Suppressor macrophage (primary cell): ENCODE measurements around the gene SRSF3.
"Not testable (repeated sequence)": the region's sequence is repeated elsewhere in the genome, so short reads cannot be mapped to it uniquely, and the experiment has no call there.

ENCODE experiments used
- DNase-seq, 4 experiments: peaks; one replicate each; pipeline ENCODE4 v3.0.0-alpha.2; 2020 to 2022

Gene SRSF3

DNA sequence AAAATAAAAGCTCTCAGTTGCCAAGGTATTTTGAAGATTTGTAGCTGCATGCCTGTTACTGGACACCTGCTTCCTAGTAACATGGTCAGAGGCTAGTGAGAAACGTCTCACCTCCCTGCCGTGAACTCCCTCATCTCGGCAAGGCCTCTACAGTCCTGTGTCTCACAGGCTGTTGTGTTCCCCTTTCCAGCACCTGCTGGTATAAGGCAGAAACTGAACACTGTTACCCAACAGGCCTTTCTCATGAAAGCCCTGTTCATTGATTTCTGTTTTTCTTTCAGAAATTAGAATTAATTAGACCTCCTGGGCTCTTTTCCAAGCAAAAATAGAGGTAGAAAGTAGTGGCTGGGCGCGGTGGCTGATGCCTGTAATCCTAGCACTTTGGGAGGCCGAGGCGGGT is 17.6 kb upstream of the SRSF3 start:
- peak in 3 of 4 experiments; percentile 34 to 45 (median 40) for DNase-seq

DNA sequence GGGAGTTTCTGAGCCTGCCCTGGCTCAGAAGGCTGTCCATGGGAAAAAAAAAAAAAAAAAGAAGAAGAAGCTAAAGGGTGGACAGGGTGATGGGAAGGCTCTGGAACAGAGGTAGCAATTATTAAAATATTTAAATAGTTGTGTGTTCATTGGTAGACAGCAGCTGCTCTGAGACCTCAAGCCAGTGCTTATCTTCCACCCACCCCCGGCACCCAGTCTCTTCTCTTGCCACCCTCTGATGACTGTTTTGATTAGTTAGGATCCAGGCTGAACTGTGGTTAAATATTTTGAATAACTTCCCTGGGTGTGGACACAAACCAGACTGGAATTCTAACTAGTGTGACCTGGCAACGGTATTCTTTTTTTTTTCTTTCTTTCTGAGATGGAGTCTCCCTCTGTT is 16.9 kb upstream of the SRSF3 start:
- DNase-seq: no peak

DNA sequence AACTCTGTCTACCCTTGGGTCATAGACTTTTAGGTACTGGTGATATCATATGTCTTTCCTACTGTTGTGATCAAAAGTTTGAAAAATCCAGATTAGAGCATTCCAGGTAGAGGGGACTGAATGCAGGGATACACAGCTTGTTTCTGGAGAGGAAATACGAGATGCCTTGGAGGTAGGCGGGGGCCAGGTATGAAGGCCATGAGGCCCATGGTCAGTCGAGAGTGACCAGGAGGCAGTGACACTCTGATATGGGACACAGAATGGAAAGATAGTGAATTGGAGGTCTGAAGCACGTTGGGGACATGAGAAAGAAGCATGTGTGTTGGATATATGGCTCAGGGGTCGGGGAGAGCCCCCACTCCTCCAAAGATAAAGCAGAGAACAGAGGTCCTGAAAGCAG is 16.1 kb upstream of the SRSF3 start:
- DNase-seq: no peak

DNA sequence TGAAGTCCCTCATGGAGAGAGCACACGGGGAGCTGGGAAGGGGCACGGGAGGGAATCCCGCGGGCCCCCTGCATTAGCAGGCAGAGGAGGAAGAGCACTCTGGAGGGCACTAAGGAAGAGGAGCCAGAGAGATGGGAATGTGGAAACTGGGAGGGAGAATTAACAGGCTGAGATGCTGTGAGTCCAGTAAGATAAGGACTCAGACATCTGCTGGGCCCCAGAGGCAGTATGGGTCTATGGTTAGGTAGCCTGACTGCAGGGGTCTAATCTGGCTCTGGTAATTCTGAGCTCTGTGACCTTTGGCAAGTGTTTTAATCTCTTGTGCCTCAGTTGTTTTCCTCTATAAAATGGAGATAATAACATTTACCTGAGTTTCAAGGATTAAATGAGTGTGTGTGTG is 15.7 kb upstream of the SRSF3 start:
- DNase-seq: no peak

DNA sequence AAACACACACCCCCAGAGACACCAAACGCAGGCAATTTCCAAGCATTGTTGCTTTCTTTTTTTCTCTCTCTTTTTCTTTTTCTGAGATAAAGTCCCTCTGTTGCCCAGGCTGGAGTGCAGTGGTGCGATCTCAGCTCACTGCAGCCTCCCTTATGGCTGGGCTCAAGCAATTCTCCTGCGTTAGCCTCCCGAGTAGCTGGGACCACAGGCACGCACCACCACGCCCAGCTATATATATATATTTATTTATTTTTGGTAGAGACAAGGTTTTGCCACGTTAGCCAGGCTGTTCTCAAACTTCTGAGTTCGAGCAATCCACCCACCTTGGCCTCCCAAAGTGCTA is 14.0 kb upstream of the SRSF3 start:
- DNase-seq: no peak

DNA sequence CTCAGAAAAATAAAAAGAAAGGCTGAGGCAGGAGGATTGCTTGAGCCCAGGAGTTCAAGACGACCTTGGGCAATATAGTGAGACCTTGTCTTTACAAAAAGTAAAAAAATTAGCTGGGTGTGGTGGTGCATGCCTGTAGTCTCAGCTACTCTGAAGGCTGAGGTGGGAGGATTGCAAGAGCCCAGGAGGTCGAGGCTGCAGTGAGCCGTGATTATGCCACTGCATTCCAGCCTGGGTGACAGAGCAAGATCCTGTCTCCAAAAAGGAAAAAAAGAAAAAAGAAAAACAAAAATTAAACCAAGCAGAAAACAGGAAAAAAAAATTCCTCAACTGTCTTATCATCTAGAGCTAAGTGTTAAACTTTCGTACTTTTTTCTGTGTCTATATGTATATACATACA is 12.4 kb upstream of the SRSF3 start:
- no peak for DNase-seq

DNA sequence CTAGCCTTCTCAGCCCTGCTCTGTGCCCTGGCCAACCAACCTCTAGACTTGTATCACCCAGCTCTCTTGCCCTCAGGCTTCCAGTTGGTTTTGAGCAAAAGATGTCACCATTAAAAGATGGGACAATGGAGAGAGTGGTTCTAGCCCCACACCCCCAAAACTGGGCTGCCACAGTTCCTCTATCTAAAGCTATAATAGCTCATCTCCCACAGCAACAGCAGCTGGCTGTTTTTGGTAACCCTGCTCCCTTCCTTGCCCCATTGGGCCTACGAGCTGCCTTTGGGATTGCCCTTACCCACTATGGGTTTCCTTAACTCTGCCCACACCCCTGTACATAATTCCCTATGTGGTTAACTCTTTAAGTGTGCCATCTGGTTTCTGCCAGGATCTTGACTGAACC is 7.6 kb upstream of the SRSF3 start:
- DNase-seq: no peak

DNA sequence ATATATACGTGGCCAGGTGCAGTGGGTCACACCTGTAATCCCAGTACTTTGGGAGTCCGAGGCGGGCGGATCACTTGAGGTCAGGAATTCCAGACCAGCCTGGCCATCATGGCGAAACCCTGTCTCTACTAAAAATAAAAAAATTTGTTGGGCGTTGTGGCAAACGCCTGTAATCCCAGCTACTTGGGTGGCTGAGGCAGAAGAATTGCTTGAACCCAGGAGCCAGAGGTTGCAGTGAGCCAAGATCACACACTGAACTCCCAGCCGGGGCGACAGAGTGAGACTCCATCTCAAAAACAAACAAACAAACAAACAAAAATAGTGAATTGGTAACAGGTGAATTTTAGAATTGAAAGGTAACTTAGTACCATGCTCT is 5.1 kb upstream of the SRSF3 start:
- DNase-seq: not testable (repeated sequence)

DNA sequence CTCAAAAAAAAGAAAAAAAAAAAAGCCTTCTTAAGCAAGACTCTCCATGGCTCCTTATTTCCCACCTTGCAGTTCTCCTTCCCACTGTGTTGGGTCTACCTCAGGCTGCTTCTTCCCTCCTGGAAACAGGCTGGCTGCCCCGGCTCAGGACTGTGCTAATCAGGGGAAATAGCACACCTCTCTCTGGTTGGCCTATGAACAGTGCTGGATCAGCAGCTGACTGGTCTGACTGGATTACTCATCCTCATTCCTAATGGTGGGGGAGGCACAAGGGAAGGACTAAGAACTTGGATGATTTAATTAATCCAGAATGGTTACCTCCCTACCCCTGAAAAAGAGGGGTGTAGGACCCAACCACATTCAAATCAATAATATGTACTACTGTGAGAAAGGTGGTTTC is 3.9 kb upstream of the SRSF3 start:
- DNase-seq: peak in 3 of 4 experiments; percentile 51 to 60 (median 56)

DNA sequence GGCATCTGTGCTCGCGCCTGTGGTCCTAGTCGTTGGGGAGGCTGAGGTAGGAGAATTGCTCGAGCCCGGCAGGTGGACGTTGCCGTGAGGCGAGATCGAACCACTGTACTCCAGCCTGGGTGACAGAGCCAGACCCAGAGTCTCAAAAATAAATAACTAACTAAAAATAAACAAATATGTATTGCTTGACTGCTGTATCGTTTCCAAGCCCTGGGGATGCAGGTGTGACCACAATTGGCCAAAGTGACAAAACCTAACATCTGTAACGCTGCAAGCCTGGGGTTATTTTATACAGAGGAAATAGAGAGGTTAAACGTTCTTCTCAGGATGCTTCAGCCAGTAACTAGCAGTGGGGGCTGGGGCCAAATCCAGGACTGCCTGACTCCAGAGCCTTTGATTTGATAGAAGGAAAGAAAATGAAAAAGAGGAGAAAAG is 1.9 kb upstream of the SRSF3 start:
- no peak for DNase-seq

DNA sequence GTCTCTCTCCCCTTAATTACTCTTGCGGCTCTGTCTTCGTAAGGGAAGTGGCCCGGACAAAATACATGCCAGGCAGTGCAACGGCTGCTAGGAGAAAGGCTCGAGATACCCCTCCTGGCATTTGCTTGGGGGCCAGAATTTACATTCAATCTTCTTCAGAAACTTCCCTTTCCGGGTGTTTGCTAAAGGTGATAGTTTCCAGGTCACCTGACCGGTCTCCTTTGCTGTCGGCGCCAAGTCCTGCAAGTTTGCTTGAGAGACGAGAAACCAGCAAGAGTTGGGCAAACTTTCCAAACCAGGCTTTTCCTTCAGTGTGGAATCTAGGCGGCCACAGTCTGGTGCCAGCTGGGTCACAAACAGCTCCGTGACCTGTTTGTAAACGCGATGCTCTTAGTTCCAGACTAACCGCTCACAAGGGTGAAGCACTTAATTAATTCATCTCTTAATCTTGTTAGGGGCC is 563 bp upstream of the SRSF3 start:
- peak; percentile 61 to 70 (median 66) for DNase-seq

DNA sequence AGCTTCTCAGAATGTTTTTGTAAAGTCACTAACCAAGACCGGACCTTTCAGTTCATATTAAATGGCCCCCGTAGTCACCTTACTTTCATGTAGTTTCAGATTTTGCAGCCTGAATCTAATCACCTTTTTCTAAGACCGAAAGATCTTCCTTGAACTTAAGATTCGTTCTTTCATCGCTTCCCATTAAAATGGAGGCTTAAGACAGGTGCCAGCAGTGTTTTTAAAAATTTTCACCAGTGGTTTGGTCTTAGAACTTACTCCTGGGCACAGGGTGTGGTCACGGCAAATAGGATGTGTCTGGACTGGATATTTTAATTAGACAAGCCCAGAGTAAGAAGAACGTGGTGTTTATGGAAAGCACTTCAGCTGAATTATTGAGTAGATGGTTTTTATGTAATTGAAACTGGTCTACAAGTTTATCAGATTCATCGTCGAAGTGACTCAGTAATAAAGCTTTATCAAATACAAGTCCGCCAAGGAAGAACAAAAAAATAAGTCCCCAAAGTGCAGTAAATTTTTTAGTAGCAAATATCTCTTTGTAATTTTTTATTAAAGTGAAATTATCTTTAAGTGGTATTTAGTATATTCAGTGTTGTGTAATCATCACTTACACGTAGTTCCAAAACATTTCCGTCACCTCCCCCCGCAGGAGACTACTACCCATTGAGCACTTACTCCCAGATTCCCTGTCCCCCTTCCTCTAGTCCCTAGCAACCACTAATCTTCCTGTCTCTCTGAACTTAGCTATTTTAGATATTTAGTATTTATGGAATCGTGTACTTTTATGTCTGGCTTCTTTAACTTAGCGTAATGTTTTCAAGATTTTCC is 868 bp downstream of the SRSF3 start:
- DNase-seq: peak; percentile 51 to 64 (median 60)

DNA sequence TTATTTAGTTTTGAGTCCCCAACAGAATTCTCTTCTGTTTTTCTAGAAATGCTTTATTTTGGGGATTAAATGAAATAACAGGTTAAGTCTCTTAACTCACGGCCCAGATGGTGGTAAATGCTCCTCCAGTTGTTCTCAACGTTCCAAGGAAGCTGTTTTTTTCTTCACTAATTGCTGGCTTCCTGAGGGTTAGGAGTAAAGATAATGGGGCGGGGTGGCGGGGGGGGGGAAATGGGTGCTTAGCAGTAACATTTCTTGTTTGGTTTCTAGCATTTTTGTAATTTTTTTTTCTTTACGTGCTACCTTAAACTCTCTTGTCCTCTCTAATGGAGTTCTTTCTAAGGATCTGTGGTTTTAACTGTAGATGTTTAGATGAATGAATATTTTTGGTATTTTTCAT is 2.2 kb downstream of the SRSF3 start:
- DNase-seq: no peak

DNA sequence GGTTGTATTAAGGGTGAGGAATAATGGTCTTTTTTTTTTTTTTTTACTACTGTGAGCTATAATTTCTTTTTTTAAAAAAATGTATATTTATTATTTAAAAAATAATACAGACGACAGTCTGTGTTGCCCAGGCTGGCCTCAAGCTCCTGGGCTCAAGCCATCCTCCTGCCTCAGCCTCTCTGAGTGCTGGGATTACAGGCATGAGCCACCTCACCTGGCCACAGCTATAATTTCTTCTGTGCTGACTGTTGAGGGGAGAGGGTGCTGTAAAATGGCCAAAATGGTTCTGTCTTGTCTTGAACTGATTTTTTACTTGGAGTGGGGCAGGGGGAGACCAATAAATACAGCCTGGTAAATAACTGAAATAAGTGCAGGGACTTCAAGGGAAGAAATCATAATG is 3.6 kb downstream of the SRSF3 start:
- DNase-seq: no peak

DNA sequence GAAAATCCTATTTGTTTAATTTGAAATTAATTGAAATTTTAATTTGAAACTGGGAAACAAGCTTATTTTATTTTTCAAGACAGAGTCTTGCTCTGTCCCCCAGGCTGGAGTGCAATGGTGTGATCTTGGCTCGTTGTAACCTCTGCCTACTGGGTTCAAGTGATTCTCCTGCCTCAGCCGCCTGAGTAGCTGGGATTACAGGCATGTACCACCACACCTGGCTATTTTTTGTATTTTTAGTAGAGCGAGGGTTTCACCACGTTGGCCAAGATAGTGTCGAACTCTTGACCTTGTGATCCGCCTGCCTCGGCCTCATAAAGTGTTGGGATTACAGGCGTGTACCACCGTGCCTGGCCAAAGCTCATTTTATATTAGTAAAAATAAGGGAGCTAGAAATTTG is 4.2 kb downstream of the SRSF3 start:
- no peak for DNase-seq

DNA sequence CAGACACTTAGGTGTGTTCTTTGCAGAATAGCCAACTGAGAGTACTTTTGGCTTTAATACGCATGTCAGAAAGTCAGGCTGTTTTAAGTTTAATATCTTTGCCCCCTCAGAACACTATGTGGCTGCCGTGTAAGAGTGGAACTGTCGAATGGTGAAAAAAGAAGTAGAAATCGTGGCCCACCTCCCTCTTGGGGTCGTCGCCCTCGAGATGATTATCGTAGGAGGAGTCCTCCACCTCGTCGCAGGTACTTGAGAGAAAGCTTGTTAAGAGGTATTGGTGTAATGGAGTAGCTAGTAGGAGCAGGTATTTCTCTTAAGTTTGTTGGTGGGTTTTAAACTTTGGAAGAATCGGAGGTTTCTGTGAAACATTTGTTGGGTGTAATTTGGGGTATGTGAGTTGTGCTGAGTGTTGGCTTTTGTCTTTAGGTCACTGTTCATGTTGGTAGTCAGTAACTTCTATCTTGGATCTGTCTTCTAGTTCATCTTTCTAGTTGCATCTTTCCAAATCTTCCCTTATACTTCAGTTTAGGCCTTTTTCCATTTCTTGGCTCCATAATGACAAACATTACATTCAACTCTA is 4.7 kb downstream of the SRSF3 start:
- DNase-seq: no peak

DNA sequence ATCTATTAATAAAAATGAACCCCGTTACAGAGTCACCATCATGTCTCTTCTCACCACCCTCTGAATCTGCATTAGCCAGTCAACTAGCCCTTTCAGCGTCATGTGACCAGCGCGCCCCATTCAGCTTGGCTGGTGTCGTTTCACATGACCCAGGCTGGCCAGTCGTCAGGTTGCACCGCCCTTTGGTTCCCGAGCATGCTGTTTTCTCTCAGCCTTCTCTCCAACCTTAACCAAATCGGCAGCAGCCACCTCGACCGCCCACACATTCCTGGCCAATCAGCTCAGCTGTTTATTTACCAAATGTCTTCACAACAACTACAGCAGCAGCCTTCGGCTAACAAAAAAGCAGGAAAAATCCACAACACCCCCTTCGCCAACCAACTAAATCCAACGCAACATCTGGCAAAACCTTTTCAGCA is 5.6 kb downstream of the SRSF3 start:
- DNase-seq: peak in 2 of 4 experiments; percentile 31 to 36

DNA sequence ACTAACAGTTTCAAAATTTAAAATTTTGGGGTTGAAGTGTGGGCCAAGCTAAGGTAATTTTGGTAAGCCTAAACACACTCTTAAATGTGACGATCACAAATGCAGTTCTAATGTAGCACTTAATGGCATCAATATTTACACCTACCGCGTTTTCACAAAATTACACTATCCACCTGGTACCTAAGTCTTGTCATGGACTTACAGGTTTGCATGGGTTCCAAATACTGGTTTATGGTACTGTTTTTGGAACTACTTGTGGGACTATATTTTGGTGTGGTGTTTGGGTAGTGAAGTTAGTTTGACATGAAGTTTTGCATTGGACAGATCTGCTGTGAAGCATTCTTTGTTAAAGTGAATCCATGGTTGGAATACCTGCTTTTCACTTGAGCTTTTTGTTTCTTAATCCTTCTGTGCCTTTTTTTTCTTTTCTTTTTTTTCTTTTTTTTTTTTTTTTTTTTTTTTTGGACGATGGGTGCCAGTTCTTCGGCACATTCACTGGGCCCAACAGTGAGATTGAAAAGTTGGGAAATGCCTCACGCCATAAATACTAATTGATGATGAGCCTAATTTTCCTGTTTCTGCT is 6.5 kb downstream of the SRSF3 start:
- DNase-seq: no peak

DNA sequence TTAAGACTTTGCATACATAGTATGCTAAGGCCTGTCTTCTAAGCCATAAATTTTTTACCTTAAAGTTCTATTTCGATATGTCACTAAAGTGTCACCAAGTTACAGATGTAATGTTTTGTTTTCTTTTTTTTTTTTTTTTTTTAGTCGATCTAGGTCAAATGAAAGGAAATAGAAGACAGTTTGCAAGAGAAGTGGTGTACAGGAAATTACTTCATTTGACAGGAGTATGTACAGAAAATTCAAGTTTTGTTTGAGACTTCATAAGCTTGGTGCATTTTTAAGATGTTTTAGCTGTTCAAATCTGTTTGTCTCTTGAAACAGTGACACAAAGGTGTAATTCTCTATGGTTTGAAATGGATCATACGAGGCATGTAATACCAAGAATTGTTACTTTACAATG is 7.7 kb downstream of the SRSF3 start:
- DNase-seq: not testable (repeated sequence)

DNA sequence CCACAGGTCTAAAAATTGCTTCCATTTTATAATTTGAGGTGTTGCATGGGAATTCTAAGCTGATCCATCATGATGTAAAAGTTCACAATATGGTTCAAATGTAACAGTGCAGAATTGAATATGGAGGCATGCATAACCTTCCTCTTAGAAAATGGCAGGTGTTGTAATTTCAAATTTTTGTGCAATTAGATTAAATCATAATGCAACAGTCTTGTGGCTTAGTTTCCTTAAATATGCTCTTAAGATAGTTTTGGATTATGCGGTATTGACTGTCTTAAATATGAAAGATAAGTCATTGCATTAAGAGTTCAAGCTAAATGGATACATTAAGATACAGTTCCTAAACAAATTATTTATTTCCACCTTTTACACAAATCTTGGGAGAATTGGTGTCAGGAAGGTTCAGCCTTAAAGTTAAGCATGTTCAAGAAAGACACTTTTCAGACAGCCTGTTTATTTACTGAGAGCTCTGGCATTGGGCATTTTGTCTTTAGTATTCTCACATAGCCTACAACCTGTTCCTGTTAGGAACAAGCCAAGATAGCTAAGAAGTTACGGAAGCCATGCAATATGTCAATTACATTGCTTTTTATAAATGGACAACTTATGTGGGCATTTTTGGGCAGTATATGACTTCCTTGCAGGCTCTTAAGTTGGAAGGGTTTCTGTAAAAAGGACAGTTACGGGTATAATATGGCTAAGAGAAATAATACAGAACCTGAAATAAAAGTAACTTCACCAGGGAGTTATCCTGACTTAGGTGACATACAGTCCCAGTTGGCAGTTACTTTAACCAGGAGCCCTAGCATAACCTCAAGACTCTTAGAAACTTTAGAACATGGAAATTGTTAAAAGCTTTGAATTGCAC is 9.3 kb downstream of the SRSF3 start:
- no peak for DNase-seq

DNA sequence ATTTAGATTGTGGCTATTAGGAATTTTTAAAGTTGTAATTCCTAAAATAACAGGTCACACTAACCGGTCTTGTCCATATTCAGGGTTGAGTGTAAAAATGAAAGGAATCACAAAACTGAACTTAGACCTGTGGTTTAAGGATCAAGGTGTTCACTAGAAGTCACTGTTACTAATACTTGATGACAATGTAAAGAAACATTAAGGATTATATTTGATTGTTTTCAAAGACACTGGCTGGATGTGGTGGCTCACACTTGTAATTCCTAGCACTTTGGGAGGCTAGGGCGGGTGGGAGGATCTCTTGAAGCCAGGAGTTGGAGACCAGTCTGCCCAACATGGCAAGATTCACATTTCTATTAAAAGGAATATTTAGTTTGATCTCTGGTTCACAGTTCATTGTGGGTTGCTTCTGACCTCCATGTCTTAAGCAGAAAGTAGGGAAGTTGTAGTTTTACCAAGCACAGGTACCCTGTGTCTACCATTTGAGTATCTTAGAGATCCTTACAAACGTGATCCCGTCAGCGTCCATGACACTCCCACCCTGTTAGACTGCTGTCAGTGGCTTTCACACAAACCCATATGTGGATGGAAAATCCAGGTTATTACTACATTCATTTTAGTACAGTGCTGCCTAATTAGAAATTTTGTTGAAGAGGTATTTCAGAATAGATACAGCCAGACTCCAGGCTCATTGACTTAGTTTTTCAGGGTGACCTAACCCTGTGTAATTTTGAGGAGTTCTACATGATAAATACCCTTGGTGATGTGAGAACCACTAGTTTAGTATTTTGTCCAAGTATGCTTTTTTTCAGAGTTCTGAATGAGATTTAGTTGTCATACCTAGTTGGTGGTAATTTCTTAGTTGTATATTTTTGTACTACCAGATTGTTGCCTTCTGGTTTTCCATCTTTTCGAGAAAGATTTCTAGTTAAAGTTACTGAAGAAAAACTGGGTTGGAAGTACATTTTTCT is 10.2 kb downstream of the SRSF3 start:
- DNase-seq: no peak

DNA sequence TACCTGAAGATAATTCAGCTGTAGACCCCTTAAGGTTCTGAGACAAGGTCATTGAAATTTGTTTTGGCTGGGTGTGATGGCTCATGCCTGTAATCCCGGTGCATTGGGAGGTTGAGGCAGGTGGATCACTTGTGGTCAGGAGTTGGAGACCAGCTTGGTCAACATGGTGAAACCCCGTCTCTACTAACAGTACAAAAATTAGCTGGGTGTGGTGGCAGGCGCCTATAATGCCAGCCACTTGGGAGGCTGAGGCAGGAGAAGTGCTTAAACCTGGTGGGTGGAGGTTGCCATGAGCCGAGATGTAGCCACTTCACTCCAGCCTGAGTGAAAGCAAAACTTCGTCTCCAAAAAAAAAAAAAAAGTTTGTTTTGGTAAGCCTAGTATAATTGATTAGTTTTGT is 11.0 kb downstream of the SRSF3 start:
- DNase-seq: no peak
